ENCODE results near the gene FAM20C. TPM values are rescaled to one million over a fixed set of nuclear protein-coding genes. Genes with fewer than 3 reads are reported as not detected.

FAM20C gene
- total and polyA plus RNA-seq, 2 of the 8 experiments (the other 6 are each of a cell fraction or from before 2014, with no cell fraction given): 9.5 to 34.8 TPM

DNA sequence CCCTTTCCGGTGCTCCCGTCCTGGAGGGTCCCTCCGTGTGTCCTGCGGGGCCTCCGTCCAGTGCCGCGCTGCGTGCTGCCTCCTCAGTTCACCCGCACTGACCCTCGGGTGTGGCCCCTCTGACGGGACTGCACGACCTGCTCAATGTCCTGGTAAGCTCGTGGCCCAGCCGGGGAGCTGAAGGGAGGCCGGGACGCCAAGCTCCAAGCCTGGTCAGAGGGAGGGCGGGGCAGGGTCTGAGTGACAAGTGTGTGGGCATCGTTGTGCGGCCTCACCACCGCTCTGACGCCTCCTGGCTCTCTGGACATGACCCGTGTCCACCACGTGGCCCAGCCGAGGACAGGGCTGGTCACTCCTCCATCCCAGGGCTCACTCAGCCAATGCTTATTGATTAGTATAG lies 25.9 kb downstream of the FAM20C start:
- Histone ChIP-seq H3K4ac (replicated peaks; ENCODE audit: insufficient read length, low read depth, low read length) (no peak overlapping the region), H2BK20ac (ENCODE audit: low read length) (no peak overlapping the region), H4K91ac (replicated peaks; ENCODE audit: insufficient read length, low read length) (no peak overlapping the region), H3K9me3 (ENCODE audit: insufficient read depth in 2 of 2, low read depth in 1 of 2, low read length in 1 of 2) (no peaks in the 10 kb centered on the region), H2BK15ac (ENCODE audit: low read length) (no peak overlapping the region), H2BK120ac (replicated peaks; ENCODE audit: low read depth, low read length) (no peak overlapping the region), H3K79me1 (ENCODE audit: low read depth, low read length) (peaks cover 10% of the 10 kb centered on the region), H3K14ac (ENCODE audit: insufficient read length) (no peak overlapping the region), H3K4me3 (ENCODE audit: extremely low read depth in 1 of 4, insufficient read depth in 2 of 4, low read depth in 3 of 4, low read length in 4 of 4) (no peak overlapping the region), H2AK5ac (ENCODE audit: low read depth, low read length) (no peak overlapping the region), H3K4me1 (replicated peaks in 1 of 4; ENCODE audit: control insufficient read depth in 3 of 4, insufficient read depth in 4 of 4, low read length in 3 of 4) (peaks cover 0 to 12% (median 6%) of the 10 kb centered on the region in 4 experiments; a peak in 5 of 7 replicates), H4K5ac (ENCODE audit: insufficient read length, low read depth, low read length) (no peak overlapping the region), H3K23ac (ENCODE audit: insufficient read length) (no peak overlapping the region), H3K9ac (replicated peaks in 1 of 4; ENCODE audit: extremely low read depth in 1 of 4, low read depth in 3 of 4, low read length in 3 of 4) (no peak overlapping the region), H3K56ac (replicated peaks; ENCODE audit: insufficient read length, low read depth, low read length) (no peak overlapping the region), H2BK12ac (ENCODE audit: low read depth, low read length) (no peak overlapping the region), H3K36me3 (ENCODE audit: control insufficient read depth in 2 of 4, insufficient read depth in 4 of 4, low read length in 3 of 4) (peaks cover 0 to 7% (median 1%) of the 10 kb centered on the region in 4 experiments; a peak in 2 of 8 replicates), H4K20me1 (replicated peaks in 1 of 2; ENCODE audit: control insufficient read depth in 1 of 2, insufficient read depth in 2 of 2, low read length in 2 of 2) (peaks cover 0 to 15% of the 10 kb centered on the region in 2 experiments), H3K79me2 (ENCODE audit: control insufficient read depth in 1 of 2, insufficient read depth in 2 of 2, low read length in 2 of 2) (peaks cover 0 to 9% of the 10 kb centered on the region in 2 experiments; a peak in 1 of 4 replicates), H3K4me2 (ENCODE audit: insufficient read depth in 1 of 2, low read depth in 2 of 2, low read length in 2 of 2) (no peak overlapping the region), H2BK5ac (ENCODE audit: low read depth, low read length) (no peak overlapping the region), H3K18ac (ENCODE audit: extremely low read depth, low read length) (no peak overlapping the region), H2AFZ (ENCODE audit: low read length) (no peak overlapping the region), H4K8ac (ENCODE audit: extremely low read depth, insufficient read depth, low read length) (no peak overlapping the region), H3K23me2 (ENCODE audit: low read depth, low read length) (no peaks in the 10 kb centered on the region), H3K27ac (ENCODE audit: low read depth, low read length) (no peak overlapping the region), H3K27me3 (replicated peaks in 1 of 4; ENCODE audit: control insufficient read depth in 3 of 4, extremely low read depth in 1 of 4, insufficient read depth in 3 of 4, low read length in 3 of 4) (no peaks in the 10 kb centered on the region)
- ChIA-PET CTCF (ENCODE audit: partially characterized antibody) (interaction anchor here (0.8 to 2.5 kb wide), 9 partner anchors 9 to 223 kb away, joined by 3 to 13 read pairs (median 4); no protein-coding TSS in a partner anchor), POLR2A (ENCODE audit: partially characterized antibody) (interaction anchor here (1.1 kb wide), 1 partner anchor 15 kb away, joined by 3 read pairs; no protein-coding TSS in a partner anchor)
- FAIRE-seq (no peak), DNase-seq (ENCODE audit: low read depth in 1 of 2, low spot score in 2 of 2) (no peak)
- WGBS, 2 experiments (ENCODE audit: extremely low coverage in 1 of 2, insufficient coverage in 1 of 2, insufficient read length in 1 of 2, insufficient replicate concordance in 2 of 2, low coverage in 1 of 2, low lambda C conversion rate in 2 of 2, missing lambda C conversion rate in 1 of 2): 87% methylated on average over 24 of the region's 24 CpGs; no CpG with 5 or more reads in 1 of the 2 experiments
- TF ChIP-seq USF2 (IDR thresholded peaks at IDR 0.05; ENCODE audit: low read length) (no peak), PHF8 (conservative IDR thresholded peaks at IDR 0.05; ENCODE audit: low read depth, low read length) (no peak), YY1 (IDR thresholded peaks at IDR 0.05; ENCODE audit: low read depth, low read length) (no peak), NRF1 (IDR thresholded peaks at IDR 0.05; ENCODE audit: low read depth, low read length) (no peak)
